Measurements from ENCODE around the gene ACAD9.
A peak's percentile ranks its signal among the peaks of the same experiment; 100 is the strongest.
"Not testable (repeated sequence)": the region's sequence is repeated elsewhere in the genome, so short reads cannot be mapped to it uniquely, and the experiment has no call there.

The ACAD9 gene

GRCh38 chr3:128879125-128879969 is at the start of gene ACAD9:
Gene ACAD9, plus strand, starts transcription at chr3:128879620. Its CDS starts 72 bp downstream, at chr3:128879692.
- peak; percentile 99 for DNase-seq

DNA sequence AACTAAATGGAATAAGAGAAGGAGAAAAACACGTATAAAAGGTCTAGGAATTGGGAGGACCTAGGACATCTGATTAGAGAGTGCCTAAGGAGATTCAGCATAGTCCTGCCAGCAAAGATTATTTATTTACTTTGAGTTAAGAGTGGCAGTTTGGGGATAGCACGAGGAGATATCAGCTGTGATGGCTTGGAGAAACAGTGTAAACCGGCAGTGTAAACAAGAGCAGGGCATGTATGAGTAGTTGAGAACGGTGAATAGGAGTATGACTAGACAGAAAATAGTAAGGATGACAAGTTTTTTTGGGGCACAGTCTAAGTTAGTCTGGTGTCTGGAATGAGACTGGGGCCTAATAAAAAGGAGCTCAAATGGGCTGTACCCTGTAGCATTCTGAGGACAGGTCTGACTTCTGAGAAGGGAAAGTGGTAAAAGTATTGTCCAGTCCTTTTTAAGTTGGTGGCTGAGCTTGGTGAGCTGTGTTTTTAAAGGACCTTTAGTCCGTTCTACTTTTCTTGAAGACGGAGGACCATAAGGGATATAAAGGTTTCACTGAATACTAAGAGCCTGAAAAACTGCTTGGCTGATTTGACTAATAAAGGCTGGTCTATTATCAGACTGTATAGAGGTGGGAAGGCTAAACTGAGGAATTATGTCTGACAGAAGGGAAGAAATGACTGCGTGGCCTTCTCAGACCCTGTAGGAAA is 49.3 kb upstream of the ACAD9 start:
- DNase-seq, result not testable (repeated sequence)

DNA sequence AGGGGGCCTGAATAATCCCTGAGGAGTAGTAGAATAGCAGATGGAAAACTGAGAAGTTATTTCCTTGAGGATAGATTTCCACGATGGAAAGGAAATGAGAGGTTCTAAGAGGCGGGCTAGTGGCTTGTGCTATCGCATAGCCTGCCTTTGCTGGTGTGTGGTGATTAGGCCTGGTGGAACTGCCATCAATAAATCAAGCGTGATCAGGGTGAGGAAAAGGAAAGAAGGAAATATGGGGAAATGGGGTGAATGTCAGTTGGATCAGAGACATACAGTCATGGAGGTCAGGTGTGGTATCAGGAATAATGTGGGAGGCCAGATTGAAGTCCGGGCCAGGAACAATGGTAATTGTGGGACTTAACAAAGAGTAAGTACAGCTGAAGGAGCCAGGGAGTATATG is 48.7 kb upstream of the ACAD9 start:
- DNase-seq, result not testable (repeated sequence)

- not testable (repeated sequence) for DNase-seq
These were observed 46.4 kb upstream of the ACAD9 start for GRCh38 chr3:128832979-128833378.

GRCh38 chr3:128835096-128835495 is 44.3 kb upstream of the ACAD9 start:
- no peak for DNase-seq

DNA sequence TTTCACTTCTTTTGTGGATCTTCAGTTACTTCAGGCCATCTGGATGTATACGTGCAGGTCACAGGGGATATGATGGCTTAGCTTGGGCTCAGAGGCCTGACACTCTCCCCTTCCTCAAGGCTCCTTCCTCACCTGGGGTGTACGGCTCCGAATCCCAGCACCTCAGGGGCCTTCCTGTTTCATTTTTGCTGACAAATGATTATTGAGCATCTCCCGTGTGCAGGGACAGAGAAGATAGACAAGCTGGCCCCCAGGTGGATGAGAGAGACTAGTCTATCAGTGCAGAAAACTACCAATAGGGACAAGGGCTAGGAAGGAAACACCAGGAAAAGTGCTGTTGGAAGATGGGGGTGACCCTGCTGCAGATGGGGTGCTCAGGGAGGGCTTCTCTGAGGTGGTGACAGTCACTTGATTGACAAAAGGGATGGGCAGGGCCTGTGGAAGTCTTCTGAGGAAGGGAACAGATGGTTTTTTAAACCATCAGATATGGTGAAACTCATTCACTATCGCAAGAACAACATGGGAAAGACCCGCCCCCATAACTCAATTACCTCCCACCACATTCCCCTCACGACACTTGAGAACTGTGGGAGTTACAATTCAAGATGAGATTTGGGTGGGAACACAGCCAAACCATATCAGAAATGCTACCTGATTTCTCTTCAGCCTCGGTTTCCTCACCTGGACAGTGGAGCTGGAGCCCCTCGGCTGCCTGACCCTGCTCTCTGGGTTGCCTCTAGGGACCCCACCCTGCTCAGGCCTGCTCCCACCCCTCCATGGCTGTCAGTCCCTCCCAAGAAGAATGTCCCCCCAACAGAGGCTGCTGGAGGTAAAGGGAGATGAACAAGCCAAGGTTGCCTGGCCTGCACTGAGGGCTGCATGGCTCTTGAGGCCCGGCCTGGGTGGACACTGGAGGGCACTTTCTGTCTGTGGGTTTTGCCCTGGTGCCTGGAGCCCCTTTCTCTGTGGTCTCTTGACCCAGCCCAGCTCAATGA is 37.2 kb upstream of the ACAD9 start:
- DNase-seq, result no peak

DNA sequence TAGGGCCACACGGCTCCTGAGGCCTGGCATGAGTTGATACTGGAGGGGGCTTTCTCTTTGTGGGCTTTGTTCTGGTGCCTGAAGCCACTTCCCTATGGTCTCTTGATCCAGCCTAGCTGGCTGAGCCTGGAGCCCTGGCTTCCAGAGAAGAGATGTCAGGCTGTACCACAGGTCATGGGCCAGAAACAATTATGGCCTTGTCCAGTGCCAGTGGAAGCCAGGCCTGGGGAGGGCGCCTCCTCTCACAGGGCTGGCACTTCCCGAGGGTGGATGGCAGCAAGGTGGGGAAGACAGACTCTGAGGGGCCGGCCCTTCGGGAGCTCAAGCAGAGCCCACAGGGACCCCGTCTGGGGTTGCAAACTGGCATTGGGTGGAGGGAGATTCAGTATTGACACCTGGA is 34.9 kb upstream of the ACAD9 start:
- no peak for DNase-seq

GRCh38 chr3:128845119-128845777 is 34.2 kb upstream of the ACAD9 start:
- no peak for DNase-seq

GRCh38 chr3:128845778-128846485 is 33.5 kb upstream of the ACAD9 start:
- peak; percentile 80 for DNase-seq

GRCh38 chr3:128846486-128846891 is 32.9 kb upstream of the ACAD9 start:
- no peak for DNase-seq

DNA sequence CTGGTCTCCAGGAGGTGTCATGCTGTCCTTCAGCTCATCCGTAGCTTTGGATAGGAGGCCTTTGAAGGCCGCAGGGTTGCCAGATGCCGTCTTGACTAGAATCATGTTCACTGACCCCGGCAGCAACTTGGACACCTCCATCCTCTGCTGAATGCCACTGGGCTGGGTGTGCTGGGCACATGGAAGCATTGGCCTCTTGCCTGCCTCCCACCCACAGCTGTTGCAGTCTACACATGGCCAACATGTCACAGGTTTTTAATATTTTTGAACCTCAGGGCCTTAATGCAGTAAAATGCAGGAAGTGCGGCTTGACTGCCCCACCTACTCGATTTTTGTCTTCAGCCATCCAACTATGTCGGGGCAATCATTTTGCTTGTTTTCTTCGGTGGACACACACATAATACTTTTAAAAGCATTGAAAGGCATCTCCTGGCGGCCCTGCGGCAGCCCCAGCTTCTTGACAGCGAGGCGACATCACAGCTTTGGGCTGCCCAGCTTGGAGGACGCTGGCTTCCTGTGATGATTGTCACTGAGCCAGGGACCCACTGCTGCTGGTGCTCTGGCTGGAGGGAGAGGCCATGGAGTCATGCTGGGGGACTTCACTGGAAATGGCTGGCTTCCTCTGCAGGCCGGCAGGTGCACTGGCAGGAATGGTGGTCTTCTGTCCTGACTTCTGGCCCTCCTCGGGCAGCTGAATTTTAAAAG is 31.6 kb upstream of the ACAD9 start:
- DNase-seq, result no peak

DNA sequence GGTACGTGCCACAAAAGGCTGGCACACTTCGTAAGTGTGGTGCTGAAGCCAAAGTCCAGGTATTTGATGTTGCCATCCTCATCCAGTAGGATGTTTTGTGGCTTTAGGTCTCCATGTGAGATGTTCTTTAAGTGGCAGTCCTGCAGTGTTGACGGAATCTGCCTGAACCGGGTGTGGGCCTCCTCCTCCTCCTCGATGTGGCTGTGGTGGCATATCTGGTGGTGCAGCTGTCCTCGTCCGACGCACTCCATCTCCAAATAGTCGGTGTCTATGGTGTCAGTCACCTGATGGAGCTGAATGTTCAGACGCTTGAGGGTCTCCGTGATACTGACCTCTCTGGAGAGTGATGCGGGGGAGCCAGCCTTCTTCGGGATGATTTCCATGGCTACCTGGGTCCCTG is 30.5 kb upstream of the ACAD9 start:
- no peak for DNase-seq

DNA sequence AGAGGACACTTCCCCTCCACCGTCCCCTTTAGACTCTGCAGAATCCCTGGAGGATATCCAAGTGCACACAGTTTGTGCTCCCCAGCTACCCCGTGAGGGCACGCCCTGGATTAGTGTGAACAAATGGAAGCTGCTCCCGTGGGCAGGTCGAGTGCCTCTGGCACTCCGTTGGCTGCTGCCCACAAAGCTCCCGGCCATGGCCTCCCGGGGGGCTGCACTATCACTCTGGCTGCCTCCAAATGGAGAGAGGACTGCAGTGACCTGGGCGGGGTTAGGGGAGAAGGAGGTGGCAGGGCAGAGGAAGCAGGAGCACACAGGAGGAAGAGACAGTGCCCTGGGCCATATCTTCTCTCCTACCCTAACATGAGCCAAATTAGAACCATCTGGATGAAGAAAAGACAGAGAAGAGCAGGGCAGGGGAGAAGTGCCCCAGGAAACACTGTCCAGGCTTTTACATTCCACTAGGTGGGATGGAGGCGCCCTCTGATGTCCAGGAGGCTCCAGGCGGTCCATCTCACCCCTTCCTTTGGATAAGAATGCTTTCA is 29.4 kb upstream of the ACAD9 start:
- no peak for DNase-seq

DNA sequence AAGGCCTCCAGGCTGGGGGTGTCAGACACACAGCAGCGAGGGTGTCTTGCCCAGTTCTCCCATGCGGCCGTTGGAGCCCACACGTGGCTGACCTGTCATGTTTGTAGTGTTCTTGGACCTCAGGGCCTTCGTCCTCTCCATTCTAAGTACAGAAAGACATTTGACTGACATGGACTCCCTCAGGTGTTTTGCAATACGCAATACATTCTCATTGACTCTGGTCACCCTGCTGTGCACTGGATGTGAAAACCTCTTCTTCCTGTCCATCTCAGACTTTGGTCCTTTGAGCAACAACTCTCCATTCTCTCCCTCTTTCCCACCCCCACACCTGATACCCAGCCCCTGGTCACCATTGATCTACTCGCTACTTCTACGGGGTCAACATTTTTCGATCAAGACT is 28.9 kb upstream of the ACAD9 start:
- no peak for DNase-seq

DNA sequence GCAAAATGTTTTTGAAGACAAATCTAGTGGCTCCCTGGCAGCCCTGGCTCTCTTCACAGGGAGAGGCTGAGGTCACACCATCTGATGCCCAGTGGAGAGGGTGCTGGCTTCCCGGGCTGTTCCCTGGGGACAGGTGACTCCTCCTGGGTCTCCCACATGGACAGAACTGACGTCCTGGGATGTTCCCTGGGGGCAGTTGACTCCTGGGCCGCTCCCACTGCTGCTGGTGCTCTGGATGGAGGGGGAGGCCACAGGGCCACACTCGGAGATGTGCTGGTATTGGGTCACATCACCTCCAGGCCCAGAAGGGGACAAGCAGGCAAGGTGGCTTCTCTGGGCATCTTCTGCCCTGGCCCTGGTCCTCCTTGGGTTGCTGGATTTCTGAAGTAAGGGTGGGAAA is 27.8 kb upstream of the ACAD9 start:
- no peak for DNase-seq

DNA sequence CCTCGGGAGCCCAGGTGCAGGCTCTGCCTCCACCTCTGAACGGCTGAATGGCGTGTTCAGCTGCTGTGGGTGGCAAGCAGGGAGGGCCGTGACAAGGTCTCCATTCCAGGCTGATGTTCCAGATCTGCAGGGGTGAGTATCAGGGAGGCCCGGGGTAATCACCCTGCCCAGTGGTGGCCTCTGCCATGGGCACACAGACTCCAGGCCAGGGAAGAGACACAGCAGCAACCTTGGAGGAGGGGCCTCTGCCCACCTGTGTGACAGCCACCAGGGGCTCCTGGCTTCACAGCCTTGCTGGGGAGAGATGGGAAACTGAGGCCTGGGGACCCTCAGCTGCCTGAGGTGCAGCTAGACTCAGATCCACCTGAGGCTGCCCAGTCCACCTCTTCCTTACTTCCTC is 25.6 kb upstream of the ACAD9 start:
- DNase-seq, result no peak

- DNase-seq, result no peak
These were observed 24.9 kb upstream of the ACAD9 start for GRCh38 chr3:128854475-128854874.

GRCh38 chr3:128855569-128855968 is 23.9 kb upstream of the ACAD9 start:
- no peak for DNase-seq

GRCh38 chr3:128858167-128858566 is 21.3 kb upstream of the ACAD9 start:
- DNase-seq, result no peak

DNA sequence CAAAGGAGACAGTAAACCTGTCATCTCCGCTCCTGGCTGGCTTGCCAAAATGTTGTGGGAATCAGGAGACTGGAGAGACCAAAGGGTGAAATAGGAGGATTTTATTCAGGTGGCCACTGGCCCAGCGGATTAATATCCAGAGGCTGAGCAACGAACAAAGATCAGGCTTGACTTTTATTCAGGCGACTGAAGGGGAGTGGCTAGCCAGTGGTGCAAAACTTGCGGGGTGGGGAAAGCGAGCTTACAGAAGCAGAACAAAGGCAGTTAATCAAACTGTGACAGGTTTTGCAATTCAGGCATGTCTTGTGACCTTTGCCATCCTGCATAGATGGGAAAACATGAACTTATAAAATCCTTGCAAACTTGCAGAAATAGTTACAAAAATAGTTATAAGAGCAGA is 19.8 kb upstream of the ACAD9 start:
- DNase-seq, result no peak

DNA sequence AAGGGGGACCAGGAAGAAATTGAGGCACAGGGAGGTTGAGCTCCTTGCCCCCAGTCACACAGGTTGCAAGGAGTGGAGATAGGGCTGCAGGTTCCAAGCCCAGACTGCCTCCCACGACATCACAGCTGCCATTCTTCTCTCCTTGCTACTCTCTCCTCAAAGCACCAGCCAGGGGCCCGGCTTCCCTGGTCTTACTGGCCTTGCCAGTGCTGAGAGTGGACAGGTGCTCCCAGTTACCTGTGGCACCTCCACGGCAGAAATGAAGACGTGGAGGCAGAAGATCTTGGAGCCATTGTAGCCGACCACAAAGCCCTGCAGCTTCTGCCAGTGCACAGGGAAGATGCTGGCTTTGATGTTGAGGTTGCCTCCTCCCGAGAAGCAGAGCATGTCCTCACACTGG is 17.9 kb upstream of the ACAD9 start:
- DNase-seq, result no peak

All from midbrain (tissue), 1 donor.